ENCODE data around the gene EOGT.
A peak's percentile ranks its signal among the peaks of the same experiment; 100 is the strongest.

Gene EOGT

GRCh38 chr3:69008980-69009379 is 4.5 kb downstream of the EOGT start:
- no peak for DNase-seq
- Histone ChIP-seq H3K27ac (peak overlapping the region; percentile 99), H3K36me3 (peaks cover 29 to 39% (median 39%) of the 10 kb centered on the region in 3 donors), H3K27me3 (no peaks in the 10 kb centered on the region), H3K4me1 (peaks cover 0 to 84% (median 41%) of the 10 kb centered on the region in 4 donors), H3K4me3 (peak overlapping the region in 1 of 2 donors; percentile 20), H3K9me3 (no peaks in the 10 kb centered on the region)
- intact Hi-C loops (cut with DNase I; ENCODE audit: low total_unique reads) = loop anchor here (10.0 kb wide), 1 partner anchor 46 kb away; the partner anchor contains the start of gene TMF1
- TF ChIP-seq CTCF (IDR thresholded peaks at IDR 0.05) = no peak

- peaks cover 0 to 91% (median 33%) of the 10 kb centered on the region in 4 donors for H3K4me1 ChIP-seq
- TF ChIP-seq CTCF (IDR thresholded peaks at IDR 0.05) = no peak
- intact Hi-C loops (cut with DNase I; ENCODE audit: low total_unique reads) = loop anchor here (10.0 kb wide), 1 partner anchor 49 kb away; the partner anchor contains the start of gene TMF1
- DNase-seq = no peak
- H3K9me3 ChIP-seq = no peaks in the 10 kb centered on the region
- H3K27me3 ChIP-seq = no peaks in the 10 kb centered on the region
- no peak overlapping the region for H3K4me3 ChIP-seq
- peaks cover 54 to 70% (median 59%) of the 10 kb centered on the region in 3 donors for H3K36me3 ChIP-seq
- peak overlapping the region; percentile 43 to 99 for H3K27ac ChIP-seq
Observed at GRCh38 chr3:69005791-69006482, 7.5 kb downstream of the EOGT start.

- Histone ChIP-seq H3K27me3 (no peaks in the 10 kb centered on the region), H3K4me1 (peaks cover 0 to 88% (median 26%) of the 10 kb centered on the region in 4 donors), H3K4me3 (peak overlapping the region in 1 of 2 donors; percentile 6), H3K27ac (peak overlapping the region; percentile 43 to 99), H3K36me3 (peaks cover 54 to 73% (median 59%) of the 10 kb centered on the region in 3 donors), H3K9me3 (no peaks in the 10 kb centered on the region)
- TF ChIP-seq CTCF (IDR thresholded peaks at IDR 0.05) = no peak
- no peak for DNase-seq
- intact Hi-C loops (cut with DNase I; ENCODE audit: low total_unique reads) = loop anchor here (10.0 kb wide), 1 partner anchor 50 kb away; the partner anchor contains the start of gene TMF1
Observed at GRCh38 chr3:69005071-69005790, 8.3 kb downstream of the EOGT start.

- Histone ChIP-seq H3K27me3 (no peaks in the 10 kb centered on the region), H3K4me3 (no peak overlapping the region), H3K9me3 (no peaks in the 10 kb centered on the region), H3K4me1 (peaks cover 0 to 88% (median 29%) of the 10 kb centered on the region in 4 donors), H3K36me3 (peaks cover 54 to 73% (median 58%) of the 10 kb centered on the region in 3 donors), H3K27ac (peak overlapping the region in 1 of 2 donors; percentile 99)
- no peak for DNase-seq
- no peak for TF ChIP-seq CTCF (IDR thresholded peaks at IDR 0.05)
- intact Hi-C loops (cut with DNase I; ENCODE audit: low total_unique reads) = loop anchor here (10.0 kb wide), 1 partner anchor 51 kb away; the partner anchor contains the start of gene TMF1
Observed at GRCh38 chr3:69004138-69004537, 9.3 kb downstream of the EOGT start.

GRCh38 chr3:68999605-69000004 is 13.9 kb downstream of the EOGT start:
- peak overlapping the region; percentile 36 to 56 for H3K27ac ChIP-seq
- no peak for TF ChIP-seq CTCF (IDR thresholded peaks at IDR 0.05)
- no peaks in the 10 kb centered on the region for H3K9me3 ChIP-seq
- peaks cover 0 to 71% (median 22%) of the 10 kb centered on the region in 4 donors for H3K4me1 ChIP-seq
- intact Hi-C loops (cut with DNase I; ENCODE audit: low total_unique reads) = loop anchor here (10.0 kb wide), 1 partner anchor 55 kb away; the partner anchor contains the start of gene TMF1
- H3K4me3 ChIP-seq = no peak overlapping the region
- no peaks in the 10 kb centered on the region for H3K27me3 ChIP-seq
- no peak for DNase-seq
- peaks cover 61 to 74% (median 62%) of the 10 kb centered on the region in 3 donors for H3K36me3 ChIP-seq
